Upper lobe of left lung (tissue), 6 donors: ENCODE results near the gene RAX. TPM values are rescaled to one million over a fixed set of nuclear protein-coding genes. Genes with fewer than 3 reads are reported as not detected.

ENCODE experiments used
- ATAC-seq, 2 donors: fragments of 200-7000 bp; cut with Tn5 transposase; one replicate each; pipeline ENCODE4 v1.9.1; 2022; ENCODE audit warnings: mild to moderate bottlenecking in 2 of 2, moderate library complexity in 2 of 2; ENCODE audit not compliant: low FRiP score in 2 of 2
- DNase-seq, 2 donors: peaks; one replicate each; pipeline ENCODE4 v3.0.0-alpha.2; 2019 to 2020
- H3K27ac ChIP-seq, 4 donors: fragments of 200-600 bp; sonication (generic); one replicate each; pipeline ENCODE4 v1.5.1; 2016 to 2019
- H3K27me3 ChIP-seq, 4 donors: fragments of 200-600 bp; sonication (generic); one replicate each; pipeline ENCODE4 v1.5.1; 2017 to 2019
- H3K36me3 ChIP-seq, 4 donors: fragments of 200-600 bp; sonication (generic); one replicate each; pipeline ENCODE4 v1.5.1; 2016 to 2019
- H3K4me1 ChIP-seq, 4 donors: fragments of 200-600 bp; sonication (generic); one replicate each; pipeline ENCODE4 v1.5.1; 2018 to 2019
- H3K4me3 ChIP-seq, 4 donors: fragments of 200-600 bp; sonication (generic); one replicate each; pipeline ENCODE4 v1.5.1; 2017 to 2019; ENCODE audit warnings: mild to moderate bottlenecking in 2 of 4, moderate library complexity in 1 of 4
- H3K9me3 ChIP-seq, 4 donors: fragments of 200-600 bp; sonication (generic); one replicate each; pipeline ENCODE4 v1.5.1; 2018 to 2019
- CTCF ChIP-seq, 6 experiments: fragments of 450-650 bp in 4 of 6; fragments of 200-600 bp in 2 of 6; sonication (generic) in 2 of 6; IDR thresholded peaks; one replicate each; pipeline ENCODE4 v1.5.1; 2016 to 2019; ENCODE audit warnings: antibody characterized with exemption in 6 of 6
- EP300 ChIP-seq, 4 donors: sonication (generic); formaldehyde crosslinking; IDR thresholded peaks; one replicate each; pipeline ENCODE4 v1.5.1; 2017; ENCODE audit warnings: antibody characterized with exemption in 4 of 4, control low read depth in 2 of 4
- POLR2A ChIP-seq, 4 donors: fragments of 450-650 bp; IDR thresholded peaks; one replicate each; pipeline ENCODE4 v1.5.1; 2016 to 2017; ENCODE audit warnings: antibody characterized with exemption in 4 of 4, mild to moderate bottlenecking in 2 of 4
- POLR2AphosphoS5 ChIP-seq, 2 donors: sonication (generic); formaldehyde crosslinking; IDR thresholded peaks; one replicate each; pipeline ENCODE4 v1.5.1; 2017; ENCODE audit warnings: antibody characterized with exemption in 2 of 2
- WGBS, 2 donors: methylation state at CpG; one replicate each; pipeline ENCODE4 v1.1.5; 2017 to 2018; 5-methylcytosine and 5-hydroxymethylcytosine counted together
- total RNA-seq, 6 donors: library from RNA; depleted of rRNA in 4 of 6; stranded (reverse); fragments of >200 nt in 4 of 6; gene quantifications; one replicate each; pipeline versions ENCODE4 v1.1.0 to v1.2.1, GENCODE V29; 2016 to 2021
- donor health status: DM: no; HTN: no; CAD: no; lungs with moderate emphysema.
- donor health status: DM: no; HTN: yes; CAD: no; lungs with severe emphysema.

Gene RAX
- total RNA-seq, 6 donors from 2014 or later = not detected

- Histone ChIP-seq H3K4me3 (no peak overlapping the region), H3K27me3 (no peaks in the 10 kb centered on the region), H3K27ac (no peak overlapping the region), H3K4me1 (no peaks in the 10 kb centered on the region), H3K36me3 (no peaks in the 10 kb centered on the region), H3K9me3 (no peaks in the 10 kb centered on the region)
- WGBS, 2 donors = 77 to 87% methylated on average over 2 to 3 of the region's 3 CpGs
- DNase-seq (no peak), ATAC-seq (no peak)
- TF ChIP-seq POLR2A (IDR thresholded peaks at IDR 0.05) (no peak), EP300 (IDR thresholded peaks at IDR 0.05) (no peak), CTCF (IDR thresholded peaks at IDR 0.05) (no peak), POLR2AphosphoS5 (IDR thresholded peaks at IDR 0.05) (no peak)
These were observed 27.5 kb upstream of the RAX start for GRCh38 chr18:59300676-59301285.

GRCh38 chr18:59298871-59299270, 25.6 kb upstream of the RAX start:
- Histone ChIP-seq H3K4me1 (no peaks in the 10 kb centered on the region), H3K27me3 (no peaks in the 10 kb centered on the region), H3K36me3 (no peaks in the 10 kb centered on the region), H3K9me3 (no peaks in the 10 kb centered on the region), H3K4me3 (no peak overlapping the region), H3K27ac (no peak overlapping the region)
- DNase-seq (no peak), ATAC-seq (no peak)
- WGBS, 2 donors = 76 to 78% methylated on average over 8 of the region's 8 CpGs
- TF ChIP-seq CTCF (IDR thresholded peaks at IDR 0.05) = no peak
- no peak for TF ChIP-seq POLR2A (IDR thresholded peaks at IDR 0.05)
- no peak for TF ChIP-seq EP300 (IDR thresholded peaks at IDR 0.05)
- TF ChIP-seq POLR2AphosphoS5 (IDR thresholded peaks at IDR 0.05) = no peak

- DNase-seq (no peak), ATAC-seq (no peak)
- Histone ChIP-seq H3K4me3 (no peak overlapping the region), H3K36me3 (no peaks in the 10 kb centered on the region), H3K4me1 (no peaks in the 10 kb centered on the region), H3K27me3 (no peaks in the 10 kb centered on the region), H3K9me3 (no peaks in the 10 kb centered on the region), H3K27ac (no peak overlapping the region)
- no peak for TF ChIP-seq CTCF (IDR thresholded peaks at IDR 0.05)
- TF ChIP-seq POLR2AphosphoS5 (IDR thresholded peaks at IDR 0.05) = no peak
- TF ChIP-seq POLR2A (IDR thresholded peaks at IDR 0.05) = no peak
- TF ChIP-seq EP300 (IDR thresholded peaks at IDR 0.05) = no peak
These were observed 20.1 kb upstream of the RAX start for GRCh38 chr18:59293317-59293716.

- Histone ChIP-seq H3K27ac (no peak overlapping the region), H3K4me1 (no peaks in the 10 kb centered on the region), H3K27me3 (no peaks in the 10 kb centered on the region), H3K36me3 (no peaks in the 10 kb centered on the region), H3K9me3 (no peaks in the 10 kb centered on the region), H3K4me3 (no peak overlapping the region)
- TF ChIP-seq EP300 (IDR thresholded peaks at IDR 0.05) = no peak
- TF ChIP-seq CTCF (IDR thresholded peaks at IDR 0.05) = no peak
- TF ChIP-seq POLR2A (IDR thresholded peaks at IDR 0.05) = no peak
- no peak for TF ChIP-seq POLR2AphosphoS5 (IDR thresholded peaks at IDR 0.05)
- 68 to 73% methylated on average over 6 of the region's 6 CpGs for WGBS, 2 donors
- ATAC-seq (no peak), DNase-seq (no peak)
These were observed 13.1 kb upstream of the RAX start for GRCh38 chr18:59286341-59286740.

- no peaks in the 10 kb centered on the region for H3K36me3 ChIP-seq
- 81 to 82% methylated on average over 11 of the region's 11 CpGs for WGBS, 2 donors
- no peak overlapping the region for H3K27ac ChIP-seq
- H3K27me3 ChIP-seq = no peaks in the 10 kb centered on the region
- DNase-seq (no peak), ATAC-seq (no peak)
- H3K4me3 ChIP-seq = no peak overlapping the region
- H3K4me1 ChIP-seq = no peaks in the 10 kb centered on the region
- TF ChIP-seq POLR2AphosphoS5 (IDR thresholded peaks at IDR 0.05) (no peak), CTCF (IDR thresholded peaks at IDR 0.05) (no peak), POLR2A (IDR thresholded peaks at IDR 0.05) (no peak), EP300 (IDR thresholded peaks at IDR 0.05) (no peak)
- no peaks in the 10 kb centered on the region for H3K9me3 ChIP-seq
These were observed 9.1 kb upstream of the RAX start for GRCh38 chr18:59282341-59282740.
